Osteoblast (primary cell): Measurements from ENCODE around the gene SFMBT2. TPM values are rescaled to one million over a fixed set of nuclear protein-coding genes. Genes with fewer than 3 reads are reported as not detected.

Source experiments
- DNase-seq: peaks from one replicate; pipeline ENCODE4 v3.0.0; 2011; ENCODE audit warnings: low spot score, mixed read lengths; ENCODE audit not compliant: insufficient read length; ENCODE audit errors: missing footprints
- H2AFZ ChIP-seq: 2 replicates; pipeline ENCODE4 v1.6.0; 2011; ENCODE audit warnings: mild to moderate bottlenecking, low read length
- H3K27ac ChIP-seq: 2 replicates; pipeline ENCODE4 v1.5.1; 2011; ENCODE audit warnings: mild to moderate bottlenecking, low read depth, low read length, moderate library complexity
- H3K27me3 ChIP-seq: 2 replicates; pipeline ENCODE4 v1.6.0; 2012; ENCODE audit warnings: mild to moderate bottlenecking, control low read depth, inconsistent platforms, low read length, moderate library complexity; ENCODE audit not compliant: insufficient read depth
- H3K36me3 ChIP-seq: 2 replicates; pipeline ENCODE4 v1.5.1; 2011; ENCODE audit warnings: mild to moderate bottlenecking, low read length, control low read depth, moderate library complexity; ENCODE audit not compliant: insufficient read depth
- H3K4me1 ChIP-seq: 2 replicates; pipeline ENCODE4 v1.5.1; 2011; ENCODE audit warnings: mild to moderate bottlenecking, low read length, control low read depth, moderate library complexity; ENCODE audit not compliant: insufficient read depth
- H3K4me2 ChIP-seq: 2 replicates; pipeline ENCODE4 v1.6.0; 2011; ENCODE audit warnings: mild to moderate bottlenecking, low read length; ENCODE audit not compliant: insufficient read depth
- H3K4me3 ChIP-seq: fragments of 200-600 bp; sonication (generic); 3 replicates; pipeline ENCODE4 v1.5.1; 2012; ENCODE audit warnings: mild to moderate bottlenecking, low read length, inconsistent platforms; ENCODE audit not compliant: insufficient read depth
- H3K79me2 ChIP-seq: 2 replicates; pipeline ENCODE4 v1.6.0; 2012; ENCODE audit warnings: mild to moderate bottlenecking, low read length, control low read depth, inconsistent platforms; ENCODE audit not compliant: insufficient read depth
- H3K9me3 ChIP-seq: 2 replicates; pipeline ENCODE4 v1.5.1; 2011; ENCODE audit warnings: low read depth, low read length, control low read depth
- H4K20me1 ChIP-seq: 2 replicates; pipeline ENCODE4 v1.6.0; 2012; ENCODE audit warnings: mild to moderate bottlenecking, low read length, control low read depth; ENCODE audit not compliant: insufficient read depth
- total RNA-seq: library from RNA; depleted of rRNA; stranded (reverse); fragments of >200 nt; gene quantifications from 2 replicates; pipeline ENCODE4 v1.2.3, GENCODE V29; 2012
- TF ChIP-seq, protein P1 (sequence below): IDR thresholded peaks from 2 replicates; pipeline ENCODE4 v1.5.1; 2011; ENCODE audit warnings: mild to moderate bottlenecking, low read depth, low read length, moderate library complexity; ENCODE audit errors: extremely low read depth

Gene SFMBT2
- total RNA-seq, 1 donor: under 0.01 TPM

DNA sequence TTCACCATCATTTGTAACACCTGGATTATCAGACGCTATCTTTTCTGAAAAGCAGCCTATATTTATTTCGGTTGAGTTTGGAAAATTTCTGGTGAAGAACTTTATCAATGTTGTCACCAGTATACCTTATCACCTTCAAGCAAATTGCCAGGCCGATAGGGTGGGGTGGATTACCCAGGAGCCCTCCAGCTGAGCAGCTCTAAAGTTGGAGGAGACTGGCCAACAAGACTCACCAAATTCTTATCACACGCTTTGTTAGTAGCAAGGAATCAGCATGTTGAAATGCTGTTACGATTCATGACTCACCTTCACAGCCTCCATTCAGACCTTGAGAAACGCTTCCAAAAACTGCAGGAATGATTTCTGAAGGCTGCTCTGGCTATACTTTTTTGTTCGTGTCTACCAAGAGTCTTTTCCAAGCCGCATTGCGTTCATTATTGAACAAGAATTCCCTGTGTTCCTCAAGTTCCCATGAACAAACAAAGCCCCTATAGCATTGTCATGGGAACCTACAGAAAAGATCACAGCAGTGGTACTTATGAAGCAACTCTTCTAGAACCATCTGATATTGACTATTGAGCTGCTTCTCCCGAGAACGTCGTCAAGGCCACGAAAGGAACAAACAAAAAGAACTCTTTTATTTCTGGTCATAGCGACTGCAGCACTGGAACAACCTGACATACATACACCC is 291.4 kb downstream of the SFMBT2 start:
- no peaks in the 10 kb centered on the region for H3K79me2 ChIP-seq
- TF ChIP-seq, protein P1, sequence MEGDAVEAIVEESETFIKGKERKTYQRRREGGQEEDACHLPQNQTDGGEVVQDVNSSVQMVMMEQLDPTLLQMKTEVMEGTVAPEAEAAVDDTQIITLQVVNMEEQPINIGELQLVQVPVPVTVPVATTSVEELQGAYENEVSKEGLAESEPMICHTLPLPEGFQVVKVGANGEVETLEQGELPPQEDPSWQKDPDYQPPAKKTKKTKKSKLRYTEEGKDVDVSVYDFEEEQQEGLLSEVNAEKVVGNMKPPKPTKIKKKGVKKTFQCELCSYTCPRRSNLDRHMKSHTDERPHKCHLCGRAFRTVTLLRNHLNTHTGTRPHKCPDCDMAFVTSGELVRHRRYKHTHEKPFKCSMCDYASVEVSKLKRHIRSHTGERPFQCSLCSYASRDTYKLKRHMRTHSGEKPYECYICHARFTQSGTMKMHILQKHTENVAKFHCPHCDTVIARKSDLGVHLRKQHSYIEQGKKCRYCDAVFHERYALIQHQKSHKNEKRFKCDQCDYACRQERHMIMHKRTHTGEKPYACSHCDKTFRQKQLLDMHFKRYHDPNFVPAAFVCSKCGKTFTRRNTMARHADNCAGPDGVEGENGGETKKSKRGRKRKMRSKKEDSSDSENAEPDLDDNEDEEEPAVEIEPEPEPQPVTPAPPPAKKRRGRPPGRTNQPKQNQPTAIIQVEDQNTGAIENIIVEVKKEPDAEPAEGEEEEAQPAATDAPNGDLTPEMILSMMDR: no peak
- no peak overlapping the region for H3K27ac ChIP-seq
- no peaks in the 10 kb centered on the region for H3K9me3 ChIP-seq
- H3K36me3 ChIP-seq: no peaks in the 10 kb centered on the region
- no peak overlapping the region for H2AFZ ChIP-seq
- no peak for DNase-seq
- no peak overlapping the region for H3K4me3 ChIP-seq
- H3K4me1 ChIP-seq: no peaks in the 10 kb centered on the region
- H3K27me3 ChIP-seq: no peaks in the 10 kb centered on the region
- no peaks in the 10 kb centered on the region for H4K20me1 ChIP-seq
- H3K4me2 ChIP-seq: no peak overlapping the region

DNA sequence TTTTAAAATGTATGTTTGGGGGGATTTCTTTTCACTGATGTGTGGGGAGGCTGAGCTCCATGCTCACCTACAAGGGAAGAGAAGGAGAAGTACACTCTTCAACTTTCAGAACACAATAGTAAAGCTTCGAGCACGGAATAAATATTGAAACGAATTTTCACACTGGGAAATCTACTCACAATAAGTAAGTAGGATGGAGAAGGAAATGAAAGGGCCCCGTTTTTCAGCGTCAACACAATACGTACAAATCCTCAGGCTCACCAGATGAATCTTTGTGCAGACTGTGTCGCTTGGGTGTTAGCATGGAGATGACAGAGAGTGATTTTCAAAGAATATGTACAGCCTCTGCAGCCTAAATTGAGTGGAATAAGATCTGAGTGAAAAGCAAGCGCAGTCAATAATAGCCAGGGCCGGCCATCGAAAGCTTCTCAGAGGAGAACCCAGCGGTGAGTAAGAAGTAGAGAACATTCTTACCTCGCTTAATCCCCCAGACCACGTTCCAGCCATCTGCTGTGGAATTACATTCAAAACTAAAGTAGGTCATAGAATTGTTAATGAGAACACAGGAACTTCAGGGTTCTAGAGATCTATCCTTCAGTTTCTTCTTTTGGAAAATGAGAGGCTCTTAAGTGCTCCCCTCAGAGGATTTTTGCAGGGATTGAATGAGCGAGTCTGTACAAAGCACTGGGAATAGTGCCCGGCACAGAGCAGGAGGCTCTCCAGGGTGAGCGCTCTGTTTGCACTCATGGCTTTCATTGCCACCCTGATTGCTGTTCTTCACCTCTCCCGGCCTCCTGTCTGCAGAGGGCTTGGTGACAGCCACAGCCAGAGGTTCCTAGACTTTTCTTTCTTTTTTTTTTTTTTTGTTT is 292.8 kb downstream of the SFMBT2 start:
- H3K79me2 ChIP-seq: no peaks in the 10 kb centered on the region
- no peak overlapping the region for H3K4me3 ChIP-seq
- H3K4me1 ChIP-seq: no peaks in the 10 kb centered on the region
- H4K20me1 ChIP-seq: no peaks in the 10 kb centered on the region
- no peak overlapping the region for H3K27ac ChIP-seq
- no peak overlapping the region for H3K4me2 ChIP-seq
- TF ChIP-seq, protein P1: no peak
- no peak for DNase-seq
- no peaks in the 10 kb centered on the region for H3K36me3 ChIP-seq
- H3K27me3 ChIP-seq: no peaks in the 10 kb centered on the region
- no peak overlapping the region for H2AFZ ChIP-seq
- H3K9me3 ChIP-seq: no peaks in the 10 kb centered on the region

DNA sequence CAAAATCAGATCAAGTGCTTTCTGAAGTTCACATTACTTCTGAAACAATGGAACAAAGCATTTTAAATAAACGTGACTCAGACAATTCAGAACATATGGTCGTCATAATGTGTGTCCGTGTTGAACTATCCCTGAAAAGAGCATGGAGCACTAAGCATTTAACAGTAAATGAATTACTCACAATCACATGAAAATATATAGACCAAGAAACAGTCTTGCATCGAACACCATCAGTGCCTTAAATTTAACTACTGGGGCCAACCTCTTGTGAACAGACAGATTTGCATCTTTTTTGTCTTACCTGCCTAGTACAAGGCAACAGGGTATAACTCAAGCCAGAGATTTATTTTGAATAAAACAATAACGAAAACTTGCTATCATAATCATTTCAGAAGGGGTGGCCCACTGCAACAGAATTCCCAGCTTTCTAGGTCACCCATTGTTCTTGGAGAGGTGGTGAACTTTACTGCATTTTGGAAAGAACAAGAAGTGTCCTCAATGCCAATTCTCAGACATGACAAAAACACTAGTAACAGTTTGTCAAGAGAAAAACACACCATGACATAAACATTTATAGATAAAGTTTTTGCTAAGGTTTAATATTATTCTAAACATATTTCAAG is 293.5 kb downstream of the SFMBT2 start:
- Histone ChIP-seq H2AFZ (no peak overlapping the region), H3K27me3 (no peaks in the 10 kb centered on the region), H3K9me3 (no peaks in the 10 kb centered on the region), H3K4me3 (no peak overlapping the region), H3K4me1 (no peaks in the 10 kb centered on the region), H3K79me2 (no peaks in the 10 kb centered on the region), H3K27ac (no peak overlapping the region), H4K20me1 (no peaks in the 10 kb centered on the region), H3K4me2 (no peak overlapping the region), H3K36me3 (no peaks in the 10 kb centered on the region)
- TF ChIP-seq, protein P1: no peak
- no peak for DNase-seq

DNA sequence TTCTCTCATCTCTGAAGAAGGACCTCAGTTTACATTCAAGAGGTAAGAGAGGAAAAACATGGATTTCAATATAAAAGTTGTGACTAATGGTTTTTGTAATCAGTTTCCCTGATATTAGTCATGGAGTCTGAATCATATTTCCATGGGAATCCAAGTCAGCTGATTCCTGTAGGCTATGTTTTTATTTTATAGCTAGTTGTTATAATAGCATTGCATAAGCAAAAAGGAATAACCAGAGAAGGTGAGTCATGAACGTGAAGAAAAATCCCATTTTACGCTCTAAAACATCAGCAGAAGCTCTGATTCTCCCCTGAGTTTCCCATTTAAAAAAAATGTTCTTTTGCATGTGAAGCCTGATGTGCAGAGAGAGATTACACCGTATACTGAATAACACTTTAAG is 299.3 kb downstream of the SFMBT2 start:
- Histone ChIP-seq H3K79me2 (no peaks in the 10 kb centered on the region), H3K27me3 (no peaks in the 10 kb centered on the region), H2AFZ (no peak overlapping the region), H3K27ac (no peak overlapping the region), H3K4me3 (no peak overlapping the region), H3K36me3 (no peaks in the 10 kb centered on the region), H3K4me1 (no peaks in the 10 kb centered on the region), H4K20me1 (no peaks in the 10 kb centered on the region), H3K4me2 (no peak overlapping the region), H3K9me3 (peaks cover 3% of the 10 kb centered on the region)
- DNase-seq: no peak
- TF ChIP-seq, protein P1: no peak
